K562 (cell line): Measurements from ENCODE around the gene CALU. TPM values are rescaled to one million over a fixed set of nuclear protein-coding genes. Genes with fewer than 3 reads are reported as not detected.

Experiments used
- BHLHE40 ChIP-seq: IDR thresholded peaks from 2 replicates; pipeline ENCODE4 v1.6.1; 2011; ENCODE audit warnings: low read length, improper control_type of control experiment
- BRF1 ChIP-seq: IDR thresholded peaks from 3 replicates; pipeline ENCODE4 v1.6.1; 2011; ENCODE audit warnings: borderline replicate concordance, mild to moderate bottlenecking; ENCODE audit not compliant: insufficient read length; ENCODE audit errors: extremely low read depth
- CBX1 ChIP-seq: sonication (generic); IDR thresholded peaks from 2 replicates; pipeline ENCODE4 v1.6.1; 2016; ENCODE audit warnings: antibody characterized with exemption, low read depth, mild to moderate bottlenecking
- E2F4 ChIP-seq: sonication (generic); formaldehyde crosslinking; IDR thresholded peaks from 2 replicates; pipeline ENCODE4 v1.8.0; 2022; ENCODE audit warnings: mild to moderate bottlenecking, low read depth, missing genetic modification reagents
- FOXJ3 ChIP-seq: sonication (generic); formaldehyde crosslinking; IDR thresholded peaks from 2 replicates; pipeline ENCODE4 v1.4.0; 2020; ENCODE audit warnings: mild to moderate bottlenecking, missing genetic modification reagents
- MAZ ChIP-seq, 2 experiments: fragments of 450-650 bp in 1 of 2; sonication (generic) in 1 of 2; formaldehyde crosslinking; IDR thresholded peaks in 1 of 2; conservative IDR thresholded peaks in 1 of 2; 2 replicates each; pipeline versions ENCODE4 v1.4.0 to v1.5.0; 2020; ENCODE audit warnings: mild to moderate bottlenecking in 1 of 2, missing genetic modification reagents in 1 of 2
- NFYB ChIP-seq: IDR thresholded peaks from 2 replicates; pipeline ENCODE4 v1.6.1; 2011; ENCODE audit warnings: mild to moderate bottlenecking, moderate library complexity; ENCODE audit not compliant: insufficient read length; ENCODE audit errors: extremely low read depth
- PATZ1 ChIP-seq: fragments of 250-450 bp; sonication (Bioruptor Pico); IDR thresholded peaks from 2 replicates; pipeline ENCODE4 v1.5.0; 2020; ENCODE audit warnings: mild to moderate bottlenecking, borderline replicate concordance
- RBM25 ChIP-seq: fragments of 200-400 bp; formaldehyde crosslinking; IDR thresholded peaks from 2 replicates; pipeline ENCODE4 v1.6.1; 2018; ENCODE audit warnings: low read length, low read depth, moderate library complexity; ENCODE audit not compliant: severe bottlenecking
- TSC22D4 ChIP-seq: fragments of 450-650 bp; IDR thresholded peaks from 2 replicates; pipeline ENCODE4 v1.6.1; 2016; ENCODE audit warnings: missing genetic modification characterization, missing biosample characterization, control low read depth
- U2AF2 ChIP-seq: fragments of 200-400 bp; formaldehyde crosslinking; optimal IDR thresholded peaks from 2 replicates; pipeline ENCODE3; 2017; ENCODE audit warnings: low read depth, mild to moderate bottlenecking, low read length
- ZNF324 ChIP-seq: fragments of 250-450 bp; sonication (Bioruptor Pico); IDR thresholded peaks from 2 replicates; pipeline ENCODE4 v1.4.0; 2020; ENCODE audit warnings: mild to moderate bottlenecking
- polyA plus RNA-seq, 8 experiments: library from polyadenylated mRNA; depleted of rRNA in 4 of 8; stranded (reverse) in 5 of 8; unstranded in 3 of 8; fragments of >200 nt; fragmentation: Nextera tagmentation in 2 of 8; fragmentation: Illumina TruSeq in 1 of 8; extraction: Ambion mirVana in 2 of 8; extraction: Trizol in 1 of 8; gene quantifications; 2 replicates each; pipeline versions ENCODE4 v1.2.1 to v1.2.3, GENCODE V29; 2011 to 2014; ENCODE audit warnings: inconsistent platforms in 1 of 8, missing spikeins in 1 of 8
- total RNA-seq, 7 experiments: library from RNA; depleted of rRNA in 6 of 7; stranded (reverse); fragments of >200 nt in 6 of 7; fragmentation: Illumina TruSeq in 2 of 7; extraction: Trizol in 2 of 7; gene quantifications; 2 replicates each; pipeline versions ENCODE4 v1.2.1 to v1.2.3, GENCODE V29; 2011 to 2021; ENCODE audit warnings: low replicate concordance in 1 of 7
- TF ChIP-seq, protein P1 (sequence below), 2 experiments: fragments of 450-650 bp; formaldehyde crosslinking in 1 of 2; IDR thresholded peaks; 2 replicates each; pipeline versions ENCODE4 v1.4.0 to v1.6.1; 2014 to 2020; ENCODE audit warnings: mild to moderate bottlenecking in 2 of 2, borderline replicate concordance in 1 of 2, low read depth in 1 of 2
- TF ChIP-seq, protein P2 (sequence below): sonication (generic); formaldehyde crosslinking; IDR thresholded peaks from 2 replicates; pipeline ENCODE4 v1.8.0; 2022; ENCODE audit warnings: mild to moderate bottlenecking, missing genetic modification reagents
- TF ChIP-seq, protein P3 (sequence below): fragments of 250-450 bp; sonication (Bioruptor Pico); IDR thresholded peaks from 2 replicates; pipeline ENCODE4 v1.9.0; 2021; ENCODE audit warnings: mild to moderate bottlenecking

Gene CALU
- total and polyA plus RNA-seq, 9 of the 15 experiments (the other 6 are each of a cell fraction or from before 2014, with no cell fraction given) = 166 to 286 (median 215) TPM

GRCh38 chr7:128725531-128725930 lies 13.6 kb upstream of the CALU start (continued):
- TF ChIP-seq, protein P1, sequence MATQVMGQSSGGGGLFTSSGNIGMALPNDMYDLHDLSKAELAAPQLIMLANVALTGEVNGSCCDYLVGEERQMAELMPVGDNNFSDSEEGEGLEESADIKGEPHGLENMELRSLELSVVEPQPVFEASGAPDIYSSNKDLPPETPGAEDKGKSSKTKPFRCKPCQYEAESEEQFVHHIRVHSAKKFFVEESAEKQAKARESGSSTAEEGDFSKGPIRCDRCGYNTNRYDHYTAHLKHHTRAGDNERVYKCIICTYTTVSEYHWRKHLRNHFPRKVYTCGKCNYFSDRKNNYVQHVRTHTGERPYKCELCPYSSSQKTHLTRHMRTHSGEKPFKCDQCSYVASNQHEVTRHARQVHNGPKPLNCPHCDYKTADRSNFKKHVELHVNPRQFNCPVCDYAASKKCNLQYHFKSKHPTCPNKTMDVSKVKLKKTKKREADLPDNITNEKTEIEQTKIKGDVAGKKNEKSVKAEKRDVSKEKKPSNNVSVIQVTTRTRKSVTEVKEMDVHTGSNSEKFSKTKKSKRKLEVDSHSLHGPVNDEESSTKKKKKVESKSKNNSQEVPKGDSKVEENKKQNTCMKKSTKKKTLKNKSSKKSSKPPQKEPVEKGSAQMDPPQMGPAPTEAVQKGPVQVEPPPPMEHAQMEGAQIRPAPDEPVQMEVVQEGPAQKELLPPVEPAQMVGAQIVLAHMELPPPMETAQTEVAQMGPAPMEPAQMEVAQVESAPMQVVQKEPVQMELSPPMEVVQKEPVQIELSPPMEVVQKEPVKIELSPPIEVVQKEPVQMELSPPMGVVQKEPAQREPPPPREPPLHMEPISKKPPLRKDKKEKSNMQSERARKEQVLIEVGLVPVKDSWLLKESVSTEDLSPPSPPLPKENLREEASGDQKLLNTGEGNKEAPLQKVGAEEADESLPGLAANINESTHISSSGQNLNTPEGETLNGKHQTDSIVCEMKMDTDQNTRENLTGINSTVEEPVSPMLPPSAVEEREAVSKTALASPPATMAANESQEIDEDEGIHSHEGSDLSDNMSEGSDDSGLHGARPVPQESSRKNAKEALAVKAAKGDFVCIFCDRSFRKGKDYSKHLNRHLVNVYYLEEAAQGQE (IDR thresholded peaks at IDR 0.05; ENCODE audit: borderline replicate concordance) = peak; percentile 4; the same call in 1 of the 2 replicates
- TF ChIP-seq, protein P1 (CRISPR knock-in tag; IDR thresholded peaks at IDR 0.05; ENCODE audit: low read depth) = no peak
- TF ChIP-seq MAZ (CRISPR knock-in tag; conservative IDR thresholded peaks at IDR 0.05 in 1 of 2, IDR thresholded peaks at IDR 0.05 in 1 of 2) (no peak), BRF1 (no peak), PATZ1 (CRISPR knock-in tag) (no peak), BHLHE40 (peak; percentile 36; the same call in 1 of the 2 replicates), FOXJ3 (no peak), U2AF2 (no peak), NFYB (peak; percentile 40), E2F4 (CRISPR knock-in tag) (no peak), ZNF324 (CRISPR knock-in tag) (no peak), RBM25 (no peak), CBX1 (no peak), TSC22D4 (tag) (no peak)
- TF ChIP-seq, protein P2, sequence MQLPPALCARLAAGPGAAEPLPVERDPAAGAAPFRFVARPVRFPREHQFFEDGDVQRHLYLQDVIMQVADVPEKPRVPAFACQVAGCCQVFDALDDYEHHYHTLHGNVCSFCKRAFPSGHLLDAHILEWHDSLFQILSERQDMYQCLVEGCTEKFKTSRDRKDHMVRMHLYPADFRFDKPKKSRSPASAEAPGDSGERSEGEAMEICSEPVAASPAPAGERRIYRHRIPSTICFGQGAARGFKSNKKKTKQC (CRISPR knock-in tag) = no peak
- TF ChIP-seq, protein P3, sequence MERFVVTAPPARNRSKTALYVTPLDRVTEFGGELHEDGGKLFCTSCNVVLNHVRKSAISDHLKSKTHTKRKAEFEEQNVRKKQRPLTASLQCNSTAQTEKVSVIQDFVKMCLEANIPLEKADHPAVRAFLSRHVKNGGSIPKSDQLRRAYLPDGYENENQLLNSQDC (CRISPR knock-in tag) = no peak
